Measurements from ENCODE around the gene ACSS3. TPM values are rescaled to one million over a fixed set of nuclear protein-coding genes. Genes with fewer than 3 reads are reported as not detected.

The ACSS3 gene
- total and polyA plus RNA-seq, 4 donors, result 18.2 to 94.3 (median 32.5) TPM

DNA sequence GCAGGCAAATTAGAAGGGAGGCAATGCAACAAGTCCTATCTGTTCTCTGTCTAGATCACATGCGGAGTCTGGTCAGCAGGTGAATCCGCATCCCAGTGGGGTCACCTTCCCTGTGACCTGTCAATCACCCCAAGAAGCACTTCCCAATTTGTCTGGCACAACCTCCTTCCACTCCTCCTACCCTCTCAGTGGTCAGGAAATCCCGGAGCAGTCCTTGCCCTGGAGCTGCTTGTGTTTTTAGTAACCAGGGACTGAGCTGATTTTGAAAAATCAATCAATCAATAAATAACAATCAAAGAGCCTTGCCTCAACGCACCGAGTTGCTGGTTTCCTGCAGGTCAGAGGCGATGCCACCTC is 572 bp upstream of the ACSS3 start (continued):
- TF ChIP-seq, protein P1, sequence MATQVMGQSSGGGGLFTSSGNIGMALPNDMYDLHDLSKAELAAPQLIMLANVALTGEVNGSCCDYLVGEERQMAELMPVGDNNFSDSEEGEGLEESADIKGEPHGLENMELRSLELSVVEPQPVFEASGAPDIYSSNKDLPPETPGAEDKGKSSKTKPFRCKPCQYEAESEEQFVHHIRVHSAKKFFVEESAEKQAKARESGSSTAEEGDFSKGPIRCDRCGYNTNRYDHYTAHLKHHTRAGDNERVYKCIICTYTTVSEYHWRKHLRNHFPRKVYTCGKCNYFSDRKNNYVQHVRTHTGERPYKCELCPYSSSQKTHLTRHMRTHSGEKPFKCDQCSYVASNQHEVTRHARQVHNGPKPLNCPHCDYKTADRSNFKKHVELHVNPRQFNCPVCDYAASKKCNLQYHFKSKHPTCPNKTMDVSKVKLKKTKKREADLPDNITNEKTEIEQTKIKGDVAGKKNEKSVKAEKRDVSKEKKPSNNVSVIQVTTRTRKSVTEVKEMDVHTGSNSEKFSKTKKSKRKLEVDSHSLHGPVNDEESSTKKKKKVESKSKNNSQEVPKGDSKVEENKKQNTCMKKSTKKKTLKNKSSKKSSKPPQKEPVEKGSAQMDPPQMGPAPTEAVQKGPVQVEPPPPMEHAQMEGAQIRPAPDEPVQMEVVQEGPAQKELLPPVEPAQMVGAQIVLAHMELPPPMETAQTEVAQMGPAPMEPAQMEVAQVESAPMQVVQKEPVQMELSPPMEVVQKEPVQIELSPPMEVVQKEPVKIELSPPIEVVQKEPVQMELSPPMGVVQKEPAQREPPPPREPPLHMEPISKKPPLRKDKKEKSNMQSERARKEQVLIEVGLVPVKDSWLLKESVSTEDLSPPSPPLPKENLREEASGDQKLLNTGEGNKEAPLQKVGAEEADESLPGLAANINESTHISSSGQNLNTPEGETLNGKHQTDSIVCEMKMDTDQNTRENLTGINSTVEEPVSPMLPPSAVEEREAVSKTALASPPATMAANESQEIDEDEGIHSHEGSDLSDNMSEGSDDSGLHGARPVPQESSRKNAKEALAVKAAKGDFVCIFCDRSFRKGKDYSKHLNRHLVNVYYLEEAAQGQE (IDR thresholded peaks at IDR 0.05), result no peak
- TF ChIP-seq SP1 (IDR thresholded peaks at IDR 0.05), result peak; percentile 67
- TF ChIP-seq, protein P2, sequence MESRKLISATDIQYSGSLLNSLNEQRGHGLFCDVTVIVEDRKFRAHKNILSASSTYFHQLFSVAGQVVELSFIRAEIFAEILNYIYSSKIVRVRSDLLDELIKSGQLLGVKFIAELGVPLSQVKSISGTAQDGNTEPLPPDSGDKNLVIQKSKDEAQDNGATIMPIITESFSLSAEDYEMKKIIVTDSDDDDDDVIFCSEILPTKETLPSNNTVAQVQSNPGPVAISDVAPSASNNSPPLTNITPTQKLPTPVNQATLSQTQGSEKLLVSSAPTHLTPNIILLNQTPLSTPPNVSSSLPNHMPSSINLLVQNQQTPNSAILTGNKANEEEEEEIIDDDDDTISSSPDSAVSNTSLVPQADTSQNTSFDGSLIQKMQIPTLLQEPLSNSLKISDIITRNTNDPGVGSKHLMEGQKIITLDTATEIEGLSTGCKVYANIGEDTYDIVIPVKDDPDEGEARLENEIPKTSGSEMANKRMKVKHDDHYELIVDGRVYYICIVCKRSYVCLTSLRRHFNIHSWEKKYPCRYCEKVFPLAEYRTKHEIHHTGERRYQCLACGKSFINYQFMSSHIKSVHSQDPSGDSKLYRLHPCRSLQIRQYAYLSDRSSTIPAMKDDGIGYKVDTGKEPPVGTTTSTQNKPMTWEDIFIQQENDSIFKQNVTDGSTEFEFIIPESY (IDR thresholded peaks at IDR 0.05), result no peak

DNA sequence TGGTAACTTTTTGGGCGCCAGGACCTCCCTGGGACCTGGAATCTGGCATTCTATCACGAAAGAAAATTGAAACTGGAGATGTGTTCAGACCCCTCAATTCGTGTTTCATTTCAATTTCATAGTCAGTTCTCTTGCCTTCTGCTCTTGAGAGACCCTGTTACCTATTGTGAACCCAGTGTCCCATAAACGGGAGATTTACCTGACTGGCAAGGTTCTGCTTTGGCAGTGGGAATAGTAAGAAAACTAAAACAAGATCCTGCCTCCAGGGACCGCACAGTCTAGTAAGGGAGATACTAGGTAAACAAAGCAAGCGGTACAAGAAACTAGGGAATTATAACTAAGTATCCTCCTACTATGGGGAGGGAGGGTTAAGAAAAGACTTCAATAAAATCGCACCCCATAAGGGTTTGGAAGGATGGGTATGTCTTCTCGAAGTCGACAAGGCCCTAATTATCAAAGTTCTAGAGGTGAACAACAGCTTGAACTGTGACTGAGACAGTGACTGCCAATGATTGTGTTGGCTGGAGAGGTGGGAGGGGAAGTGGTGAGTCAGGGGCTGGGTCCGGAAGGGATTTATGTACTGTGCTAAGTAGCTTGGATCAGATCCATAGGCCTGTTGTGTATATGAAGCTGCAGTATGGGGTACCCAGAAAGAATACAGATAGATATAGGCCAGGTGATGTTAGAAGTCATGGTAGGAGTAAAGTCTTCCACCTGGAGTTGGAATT is 754 bp downstream of the ACSS3 start:
- peak overlapping the region; percentile 74 to 82 for H3K27ac ChIP-seq (ENCODE audit: low read depth in 1 of 2, low read length in 2 of 2)
- WGBS, result 14% methylated on average over 10 of the region's 10 CpGs
- DNase-seq (ENCODE audit: low spot score), result no peak
- TF ChIP-seq JUND (IDR thresholded peaks at IDR 0.05) (peak in 1 of 2 donors; percentile 48), HNF4G (IDR thresholded peaks at IDR 0.05) (no peak), HNF4A (conservative IDR thresholded peaks at IDR 0.05) (peak in 1 of 2 donors; percentile 22), SP1 (IDR thresholded peaks at IDR 0.05) (no peak), TAF1 (conservative IDR thresholded peaks at IDR 0.05) (peak; percentile 55), RAD21 (IDR thresholded peaks at IDR 0.05) (no peak), FOXA2 (IDR thresholded peaks at IDR 0.05) (no peak), EGR1 (IDR thresholded peaks at IDR 0.05; ENCODE audit: low read depth in 2 of 2) (no peak), FOXA1 (IDR thresholded peaks at IDR 0.05) (no peak), GABPA (IDR thresholded peaks at IDR 0.05 in 1 of 2, conservative IDR thresholded peaks at IDR 0.05 in 1 of 2) (no peak), YY1 (IDR thresholded peaks at IDR 0.05) (no peak), RXRA (IDR thresholded peaks at IDR 0.05) (no peak), NR2F2 (IDR thresholded peaks at IDR 0.05) (no peak)
- TF ChIP-seq, protein P3, sequence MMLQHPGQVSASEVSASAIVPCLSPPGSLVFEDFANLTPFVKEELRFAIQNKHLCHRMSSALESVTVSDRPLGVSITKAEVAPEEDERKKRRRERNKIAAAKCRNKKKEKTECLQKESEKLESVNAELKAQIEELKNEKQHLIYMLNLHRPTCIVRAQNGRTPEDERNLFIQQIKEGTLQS (IDR thresholded peaks at IDR 0.05), result peak; percentile 8
- TF ChIP-seq, protein P4, sequence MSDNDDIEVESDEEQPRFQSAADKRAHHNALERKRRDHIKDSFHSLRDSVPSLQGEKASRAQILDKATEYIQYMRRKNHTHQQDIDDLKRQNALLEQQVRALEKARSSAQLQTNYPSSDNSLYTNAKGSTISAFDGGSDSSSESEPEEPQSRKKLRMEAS (IDR thresholded peaks at IDR 0.05), result no peak
- TF ChIP-seq, protein P2 (IDR thresholded peaks at IDR 0.05), result no peak
- TF ChIP-seq, protein P5, sequence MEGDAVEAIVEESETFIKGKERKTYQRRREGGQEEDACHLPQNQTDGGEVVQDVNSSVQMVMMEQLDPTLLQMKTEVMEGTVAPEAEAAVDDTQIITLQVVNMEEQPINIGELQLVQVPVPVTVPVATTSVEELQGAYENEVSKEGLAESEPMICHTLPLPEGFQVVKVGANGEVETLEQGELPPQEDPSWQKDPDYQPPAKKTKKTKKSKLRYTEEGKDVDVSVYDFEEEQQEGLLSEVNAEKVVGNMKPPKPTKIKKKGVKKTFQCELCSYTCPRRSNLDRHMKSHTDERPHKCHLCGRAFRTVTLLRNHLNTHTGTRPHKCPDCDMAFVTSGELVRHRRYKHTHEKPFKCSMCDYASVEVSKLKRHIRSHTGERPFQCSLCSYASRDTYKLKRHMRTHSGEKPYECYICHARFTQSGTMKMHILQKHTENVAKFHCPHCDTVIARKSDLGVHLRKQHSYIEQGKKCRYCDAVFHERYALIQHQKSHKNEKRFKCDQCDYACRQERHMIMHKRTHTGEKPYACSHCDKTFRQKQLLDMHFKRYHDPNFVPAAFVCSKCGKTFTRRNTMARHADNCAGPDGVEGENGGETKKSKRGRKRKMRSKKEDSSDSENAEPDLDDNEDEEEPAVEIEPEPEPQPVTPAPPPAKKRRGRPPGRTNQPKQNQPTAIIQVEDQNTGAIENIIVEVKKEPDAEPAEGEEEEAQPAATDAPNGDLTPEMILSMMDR (IDR thresholded peaks at IDR 0.05; ENCODE audit: low read depth, low read length, missing input control), result no peak
- TF ChIP-seq, protein P1 (IDR thresholded peaks at IDR 0.05), result no peak
- no peaks in the 10 kb centered on the region for H3K9me3 ChIP-seq (ENCODE audit: control insufficient read depth in 4 of 4, low read length in 3 of 4)
- peak overlapping the region; percentile 42 to 83 for H3K9ac ChIP-seq (ENCODE audit: low read depth in 1 of 2, low read length in 2 of 2)
- H3K27me3 ChIP-seq (ENCODE audit: control insufficient read depth in 4 of 4, insufficient read depth in 4 of 4, low read length in 3 of 4), result no peaks in the 10 kb centered on the region
- H3K36me3 ChIP-seq (ENCODE audit: control insufficient read depth in 4 of 4, insufficient read depth in 3 of 4, low read depth in 1 of 4, low read length in 3 of 4), result no peaks in the 10 kb centered on the region
- H3K4me3 ChIP-seq (ENCODE audit: low read depth in 1 of 3, low read length in 3 of 3), result peak overlapping the region; percentile 77 to 91 (median 85)
- H3K4me1 ChIP-seq (ENCODE audit: control insufficient read depth in 4 of 4, insufficient read depth in 4 of 4, low read length in 3 of 4), result peaks cover 0 to 47% (median 9%) of the 10 kb centered on the region in 4 donors

All from liver (tissue), 9 donors.